COLO668 (cell line): Measurements from ENCODE around the gene ATXN1L.
A peak's percentile ranks its signal among the peaks of the same experiment; 100 is the strongest.
"Not testable (repeated sequence)": the region's sequence is repeated elsewhere in the genome, so short reads cannot be mapped to it uniquely, and the experiment has no call there.

Source experiments
- DNase-seq: peaks from one replicate; lab custom pipeline; 2025; ENCODE audit not compliant: unreplicated experiment; lab: John Stamatoyannopoulos, UW

Gene ATXN1L

GRCh38 chr16:71852561-71852960, 6.8 kb downstream of the ATXN1L start:
- no peak for DNase-seq

GRCh38 chr16:71853413-71853812, 7.6 kb downstream of the ATXN1L start:
- no peak for DNase-seq

GRCh38 chr16:71854369-71854948, 8.7 kb downstream of the ATXN1L start:
- DNase-seq = no peak

GRCh38 chr16:71855937-71856662, 10.3 kb downstream of the ATXN1L start:
- no peak for DNase-seq

GRCh38 chr16:71859762-71860521, 14.2 kb downstream of the ATXN1L start:
- DNase-seq = no peak

GRCh38 chr16:71863995-71864394, 18.2 kb downstream of the ATXN1L start:
- DNase-seq = no peak

- DNase-seq = no peak
Observed at GRCh38 chr16:71865173-71865863, 19.5 kb downstream of the ATXN1L start.

- DNase-seq = not testable (repeated sequence)
Observed at GRCh38 chr16:71867175-71867574, 21.4 kb downstream of the ATXN1L start.

- no peak for DNase-seq
Observed at GRCh38 chr16:71867939-71868338, 22.2 kb downstream of the ATXN1L start.

- no peak for DNase-seq
Observed at GRCh38 chr16:71869089-71869488, 23.3 kb downstream of the ATXN1L start.

- no peak for DNase-seq
Observed at GRCh38 chr16:71870818-71871217, 25.0 kb downstream of the ATXN1L start.

GRCh38 chr16:71873199-71873598, 27.4 kb downstream of the ATXN1L start:
- DNase-seq = no peak

GRCh38 chr16:71878911-71879310, 33.1 kb downstream of the ATXN1L start:
- no peak for DNase-seq

- DNase-seq = no peak
Observed at GRCh38 chr16:71880176-71880575, 34.4 kb downstream of the ATXN1L start.

GRCh38 chr16:71882505-71883167, 36.9 kb downstream of the ATXN1L start:
- DNase-seq = peak; percentile 75

- DNase-seq = peak; percentile 40
Observed at GRCh38 chr16:71883168-71883848, 37.5 kb downstream of the ATXN1L start.

GRCh38 chr16:71883849-71884638, 38.3 kb downstream of the ATXN1L start, which contains the start of gene ZNF821:
ZNF821 (minus strand) TSS chr16:71884182; CDS start chr16:71879946, 4,236 bp downstream.
- DNase-seq = peak; percentile 91

GRCh38 chr16:71885261-71885650, 39.5 kb downstream of the ATXN1L start:
- no peak for DNase-seq

- DNase-seq = no peak
Observed at GRCh38 chr16:71889147-71889546, 43.4 kb downstream of the ATXN1L start.

GRCh38 chr16:71893888-71894228, 48.1 kb downstream of the ATXN1L start:
- DNase-seq = no peak
